ENCODE data around the gene TCF12. TPM values are rescaled to one million over a fixed set of nuclear protein-coding genes. Genes with fewer than 3 reads are reported as not detected.

Gene TCF12
- polyA plus RNA-seq, 1 donor (not counting 4 experiments of a cell fraction or from before 2014, with no cell fraction given), result 48.3 TPM

GRCh38 chr15:57280464-57280863 lies 362.0 kb downstream of the TCF12 start:
- Histone ChIP-seq H3K4me1 (ENCODE audit: control insufficient read depth, extremely low read depth, insufficient read depth, low read length) (no peaks in the 10 kb centered on the region), H3K4me2 (ENCODE audit: control insufficient read depth, extremely low read depth, insufficient read depth, low read depth, low read length) (no peak overlapping the region), H3K9me3 (ENCODE audit: control insufficient read depth, low read depth, low read length) (no peaks in the 10 kb centered on the region), H3K27me3 (ENCODE audit: control insufficient read depth, extremely low read depth, insufficient read depth, low read length) (no peaks in the 10 kb centered on the region), H3K9me1 (ENCODE audit: control insufficient read depth, extremely low read depth, insufficient read depth, low read length) (no peaks in the 10 kb centered on the region), H3K36me3 (ENCODE audit: control insufficient read depth in 2 of 2, extremely low read depth in 1 of 2, insufficient read depth in 2 of 2, low read length in 2 of 2) (peaks cover 4% of the 10 kb centered on the region in 2 experiments), H3K27ac (ENCODE audit: control insufficient read depth, insufficient read depth, low read length) (no peak overlapping the region), H3K9ac (ENCODE audit: control insufficient read depth, extremely low read depth, insufficient read depth, low read length) (no peak overlapping the region), H4K20me1 (ENCODE audit: control insufficient read depth, extremely low read depth, insufficient read depth, low read length) (no peaks in the 10 kb centered on the region), H3K4me3 (ENCODE audit: control insufficient read depth in 2 of 3, extremely low read depth in 1 of 3, insufficient read depth in 2 of 3, low read depth in 1 of 3, low read length in 3 of 3) (no peak overlapping the region), H3K79me2 (ENCODE audit: control insufficient read depth, insufficient read depth, low read length) (no peaks in the 10 kb centered on the region), H2AFZ (ENCODE audit: control insufficient read depth, low read length) (no peak overlapping the region)
- dilution Hi-C loops (cut with MboI; ENCODE audit: extremely low pct_ligation_motif_present, low sequenced_read_pairs), result no loop called here
- no peak for TF ChIP-seq CTCF (optimal IDR thresholded peaks at IDR 0.05 in 1 of 3, IDR thresholded peaks at IDR 0.05 in 1 of 3, conservative IDR thresholded peaks at IDR 0.05 in 1 of 3; ENCODE audit: extremely low read depth in 1 of 3, insufficient read depth in 2 of 3, low read length in 3 of 3)
- TF ChIP-seq EZH2 (IDR thresholded peaks at IDR 0.05; ENCODE audit: low read length), result no peak
- FAIRE-seq (no peak), DNase-seq (ENCODE audit: low read depth, low spot score) (no peak)

GRCh38 chr15:57281321-57281720 lies 362.9 kb downstream of the TCF12 start:
- Histone ChIP-seq H3K9ac (ENCODE audit: control insufficient read depth, extremely low read depth, insufficient read depth, low read length) (no peak overlapping the region), H3K9me1 (ENCODE audit: control insufficient read depth, extremely low read depth, insufficient read depth, low read length) (no peaks in the 10 kb centered on the region), H3K79me2 (ENCODE audit: control insufficient read depth, insufficient read depth, low read length) (no peaks in the 10 kb centered on the region), H3K4me3 (ENCODE audit: control insufficient read depth in 2 of 3, extremely low read depth in 1 of 3, insufficient read depth in 2 of 3, low read depth in 1 of 3, low read length in 3 of 3) (no peak overlapping the region), H3K4me1 (ENCODE audit: control insufficient read depth, extremely low read depth, insufficient read depth, low read length) (no peaks in the 10 kb centered on the region), H3K9me3 (ENCODE audit: control insufficient read depth, low read depth, low read length) (no peaks in the 10 kb centered on the region), H2AFZ (ENCODE audit: control insufficient read depth, low read length) (no peak overlapping the region), H3K36me3 (ENCODE audit: control insufficient read depth in 2 of 2, extremely low read depth in 1 of 2, insufficient read depth in 2 of 2, low read length in 2 of 2) (peaks cover 3 to 5% of the 10 kb centered on the region in 2 experiments), H3K27ac (ENCODE audit: control insufficient read depth, insufficient read depth, low read length) (no peak overlapping the region), H3K27me3 (ENCODE audit: control insufficient read depth, extremely low read depth, insufficient read depth, low read length) (no peaks in the 10 kb centered on the region), H3K4me2 (ENCODE audit: control insufficient read depth, extremely low read depth, insufficient read depth, low read depth, low read length) (no peak overlapping the region), H4K20me1 (ENCODE audit: control insufficient read depth, extremely low read depth, insufficient read depth, low read length) (no peaks in the 10 kb centered on the region)
- FAIRE-seq (no peak), DNase-seq (ENCODE audit: low read depth, low spot score) (no peak)
- TF ChIP-seq CTCF (optimal IDR thresholded peaks at IDR 0.05 in 1 of 3, IDR thresholded peaks at IDR 0.05 in 1 of 3, conservative IDR thresholded peaks at IDR 0.05 in 1 of 3; ENCODE audit: extremely low read depth in 1 of 3, insufficient read depth in 2 of 3, low read length in 3 of 3), result no peak
- dilution Hi-C loops (cut with MboI; ENCODE audit: extremely low pct_ligation_motif_present, low sequenced_read_pairs), result no loop called here

Measured in keratinocyte (primary cell).